GM19043 (cell line): Measurements from ENCODE around the gene CREBL2.

Source experiments
- ATAC-seq: cut with Tn5 transposase; IDR thresholded peaks from one replicate; pipeline ENCODE4 v1.9.1; 2021; ENCODE audit warnings: low read depth; ENCODE audit not compliant: unreplicated experiment

Gene CREBL2

GRCh38 chr12:12668005-12668404 lies 56.3 kb downstream of the CREBL2 start:
- no peak for ATAC-seq

- no peak for ATAC-seq
Measured at GRCh38 chr12:12669020-12669419, 57.3 kb downstream of the CREBL2 start.

- no peak for ATAC-seq
Measured at GRCh38 chr12:12671850-12672660, 60.4 kb downstream of the CREBL2 start.

- peak; percentile 72 for ATAC-seq
Measured at GRCh38 chr12:12673296-12673695, 61.6 kb downstream of the CREBL2 start.

- ATAC-seq, result no peak
Measured at GRCh38 chr12:12676605-12677004, 64.9 kb downstream of the CREBL2 start.

GRCh38 chr12:12681061-12681765 lies 69.5 kb downstream of the CREBL2 start:
- ATAC-seq, result no peak

- no peak for ATAC-seq
Measured at GRCh38 chr12:12682284-12682683, 70.6 kb downstream of the CREBL2 start.

- ATAC-seq, result no peak
Measured at GRCh38 chr12:12683136-12683697, 71.5 kb downstream of the CREBL2 start.

GRCh38 chr12:12683725-12684124 lies 72.0 kb downstream of the CREBL2 start:
- no peak for ATAC-seq

- no peak for ATAC-seq
Measured at GRCh38 chr12:12684375-12685106, 72.9 kb downstream of the CREBL2 start.

- no peak for ATAC-seq
Measured at GRCh38 chr12:12685305-12685704, 73.6 kb downstream of the CREBL2 start.

- no peak for ATAC-seq
Measured at GRCh38 chr12:12686472-12686871, 74.8 kb downstream of the CREBL2 start.

GRCh38 chr12:12686925-12687324 lies 75.2 kb downstream of the CREBL2 start:
- no peak for ATAC-seq

- no peak for ATAC-seq
Measured at GRCh38 chr12:12689647-12690300, 78.1 kb downstream of the CREBL2 start.

GRCh38 chr12:12691549-12691948 lies 79.9 kb downstream of the CREBL2 start:
- no peak for ATAC-seq

- ATAC-seq, result no peak
Measured at GRCh38 chr12:12693111-12693671, 81.5 kb downstream of the CREBL2 start.
